Measurements from ENCODE around the gene DSE.

The DSE gene

GRCh38 chr6:116482780-116483179 is 112.0 kb downstream of the DSE start:
- no peak for TF ChIP-seq EZH2phosphoT487 (conservative IDR thresholded peaks at IDR 0.05; ENCODE audit: low read length)
- H4K20me1 ChIP-seq (ENCODE audit: low read depth, low read length), result no peaks in the 10 kb centered on the region
- no peak overlapping the region for H2AFZ ChIP-seq (ENCODE audit: low read depth, low read length, severe bottlenecking)
- H3K79me2 ChIP-seq (ENCODE audit: insufficient read depth, low read length), result no peaks in the 10 kb centered on the region
- no peaks in the 10 kb centered on the region for H3K27me3 ChIP-seq (ENCODE audit: low read length)
- H3K4me3 ChIP-seq (ENCODE audit: insufficient read depth, low read length, poor library complexity, severe bottlenecking), result no peak overlapping the region
- H3K9me2 ChIP-seq (replicated peaks; ENCODE audit: insufficient read depth, low read length), result no peaks in the 10 kb centered on the region
- H3K4me2 ChIP-seq (ENCODE audit: low read depth, low read length, poor library complexity, severe bottlenecking), result no peak overlapping the region
- H3K9ac ChIP-seq (ENCODE audit: low read length), result no peak overlapping the region
- no peak overlapping the region for H3K27ac ChIP-seq (ENCODE audit: low read depth, low read length)
- no peaks in the 10 kb centered on the region for H3K36me3 ChIP-seq (ENCODE audit: low read length)
- H3K9me3 ChIP-seq (ENCODE audit: insufficient read depth, low read length), result no peaks in the 10 kb centered on the region
- H3F3A ChIP-seq (ENCODE audit: insufficient read depth), result no peaks in the 10 kb centered on the region

GRCh38 chr6:116483616-116484015 is 112.9 kb downstream of the DSE start:
- H3F3A ChIP-seq (ENCODE audit: insufficient read depth), result no peaks in the 10 kb centered on the region
- no peak overlapping the region for H3K27ac ChIP-seq (ENCODE audit: low read depth, low read length)
- no peak overlapping the region for H3K4me3 ChIP-seq (ENCODE audit: insufficient read depth, low read length, poor library complexity, severe bottlenecking)
- no peaks in the 10 kb centered on the region for H3K9me3 ChIP-seq (ENCODE audit: insufficient read depth, low read length)
- TF ChIP-seq CTCF (IDR thresholded peaks at IDR 0.05; ENCODE audit: insufficient read depth, low read length, poor library complexity, severe bottlenecking) (no peak), EZH2phosphoT487 (conservative IDR thresholded peaks at IDR 0.05; ENCODE audit: low read length) (no peak)
- H3K27me3 ChIP-seq (ENCODE audit: low read length), result no peaks in the 10 kb centered on the region
- no peaks in the 10 kb centered on the region for H3K9me2 ChIP-seq (replicated peaks; ENCODE audit: insufficient read depth, low read length)
- no peak overlapping the region for H2AFZ ChIP-seq (ENCODE audit: low read depth, low read length, severe bottlenecking)
- no peaks in the 10 kb centered on the region for H3K36me3 ChIP-seq (ENCODE audit: low read length)
- H4K20me1 ChIP-seq (ENCODE audit: low read depth, low read length), result no peaks in the 10 kb centered on the region
- H3K79me2 ChIP-seq (ENCODE audit: insufficient read depth, low read length), result no peaks in the 10 kb centered on the region
- H3K4me2 ChIP-seq (ENCODE audit: low read depth, low read length, poor library complexity, severe bottlenecking), result no peak overlapping the region
- no peak overlapping the region for H3K9ac ChIP-seq (ENCODE audit: low read length)

GRCh38 chr6:116485559-116486184 is 114.9 kb downstream of the DSE start:
- no peak for TF ChIP-seq EZH2phosphoT487 (conservative IDR thresholded peaks at IDR 0.05; ENCODE audit: low read length)
- no peaks in the 10 kb centered on the region for H3K27me3 ChIP-seq (ENCODE audit: low read length)
- H4K20me1 ChIP-seq (ENCODE audit: low read depth, low read length), result no peaks in the 10 kb centered on the region
- no peaks in the 10 kb centered on the region for H3K36me3 ChIP-seq (ENCODE audit: low read length)
- H3K4me3 ChIP-seq (ENCODE audit: insufficient read depth, low read length, poor library complexity, severe bottlenecking), result no peak overlapping the region
- H3F3A ChIP-seq (ENCODE audit: insufficient read depth), result no peaks in the 10 kb centered on the region
- no peak overlapping the region for H3K4me2 ChIP-seq (ENCODE audit: low read depth, low read length, poor library complexity, severe bottlenecking)
- H2AFZ ChIP-seq (ENCODE audit: low read depth, low read length, severe bottlenecking), result no peak overlapping the region
- no peaks in the 10 kb centered on the region for H3K9me2 ChIP-seq (replicated peaks; ENCODE audit: insufficient read depth, low read length)
- no peaks in the 10 kb centered on the region for H3K79me2 ChIP-seq (ENCODE audit: insufficient read depth, low read length)
- H3K27ac ChIP-seq (ENCODE audit: low read depth, low read length), result no peak overlapping the region
- no peak overlapping the region for H3K9ac ChIP-seq (ENCODE audit: low read length)
- H3K9me3 ChIP-seq (ENCODE audit: insufficient read depth, low read length), result no peaks in the 10 kb centered on the region

- Histone ChIP-seq H3K36me3 (ENCODE audit: low read length) (no peaks in the 10 kb centered on the region), H3K27me3 (ENCODE audit: low read length) (no peaks in the 10 kb centered on the region), H4K20me1 (ENCODE audit: low read depth, low read length) (no peaks in the 10 kb centered on the region), H3K79me2 (ENCODE audit: insufficient read depth, low read length) (no peaks in the 10 kb centered on the region), H3F3A (ENCODE audit: insufficient read depth) (no peaks in the 10 kb centered on the region), H2AFZ (ENCODE audit: low read depth, low read length, severe bottlenecking) (no peak overlapping the region), H3K9me2 (replicated peaks; ENCODE audit: insufficient read depth, low read length) (no peaks in the 10 kb centered on the region), H3K9ac (ENCODE audit: low read length) (no peak overlapping the region), H3K4me3 (ENCODE audit: insufficient read depth, low read length, poor library complexity, severe bottlenecking) (no peak overlapping the region), H3K9me3 (ENCODE audit: insufficient read depth, low read length) (no peaks in the 10 kb centered on the region), H3K27ac (ENCODE audit: low read depth, low read length) (no peak overlapping the region), H3K4me2 (ENCODE audit: low read depth, low read length, poor library complexity, severe bottlenecking) (no peak overlapping the region)
- TF ChIP-seq EZH2phosphoT487 (conservative IDR thresholded peaks at IDR 0.05; ENCODE audit: low read length), result no peak
- TF ChIP-seq CTCF (IDR thresholded peaks at IDR 0.05; ENCODE audit: insufficient read depth, low read length, poor library complexity, severe bottlenecking), result no peak
Measured at GRCh38 chr6:116491610-116492330, 121.0 kb downstream of the DSE start.
